CD4-positive, alpha-beta T cell (primary cell): Measurements from ENCODE around the gene MGAM2. TPM values are rescaled to one million over a fixed set of nuclear protein-coding genes. Genes with fewer than 3 reads are reported as not detected.

ENCODE experiments used
- ATAC-seq: fragments of 200-7000 bp; cut with Tn5 transposase; one replicate; pipeline ENCODE4 v1.10.0; 2022; ENCODE audit warnings: mild to moderate bottlenecking; ENCODE audit not compliant: poor library complexity
- CTCF ChIA-PET: fragments of 350-600 bp; sonication (Branson Sonifier 250); formaldehyde crosslinking; loops from one replicate; lab custom pipeline; 2021; ENCODE audit warnings: antibody characterized with exemption, inconsistent platforms; lab: Charles Lee
- POLR2A ChIA-PET: fragments of 350-600 bp; sonication (Branson Sonifier 250); formaldehyde crosslinking; loops from one replicate; lab custom pipeline; 2021; ENCODE audit warnings: antibody characterized with exemption, inconsistent platforms; lab: Charles Lee
- DNase-seq, 14 experiments: peaks; one replicate each; pipeline ENCODE4 v3.0.0-alpha.2; 2013 to 2020; ENCODE audit warnings: mixed read lengths in 2 of 14
- H3K27ac ChIP-seq, 2 donors: one replicate each; pipeline versions ENCODE4 v1.5.1 to v1.7.0; 2013; ENCODE audit warnings: low read length in 2 of 2, low read depth in 1 of 2, mild to moderate bottlenecking in 1 of 2
- H3K27me3 ChIP-seq, 2 experiments: 1 replicate in 1 of 2; 2 replicates in 1 of 2; pipeline versions ENCODE4 v1.6.1 to v1.7.0; 2013; ENCODE audit warnings: low read length in 2 of 2, control low read depth in 1 of 2, mild to moderate bottlenecking in 1 of 2, moderate library complexity in 1 of 2; ENCODE audit not compliant: insufficient read depth in 2 of 2, control insufficient read depth in 1 of 2
- H3K36me3 ChIP-seq: one replicate; pipeline ENCODE4 v1.6.1; 2013; ENCODE audit warnings: low read length, control low read depth; ENCODE audit not compliant: insufficient read depth
- H3K4me1 ChIP-seq: one replicate; pipeline ENCODE4 v1.6.1; 2013; ENCODE audit warnings: low read length, control low read depth; ENCODE audit not compliant: insufficient read depth
- H3K4me3 ChIP-seq: one replicate; pipeline ENCODE4 v1.5.1; 2013; ENCODE audit warnings: mild to moderate bottlenecking, low read length, moderate library complexity
- H3K9me3 ChIP-seq, 2 experiments: 1 replicate in 1 of 2; 2 replicates in 1 of 2; pipeline versions ENCODE4 v1.6.1 to v1.7.0; 2013; ENCODE audit warnings: low read length in 2 of 2, mild to moderate bottlenecking in 2 of 2, control low read depth in 1 of 2, moderate library complexity in 1 of 2; ENCODE audit not compliant: control insufficient read depth in 1 of 2, insufficient read depth in 1 of 2
- H3K27ac Mint-ChIP-seq: one replicate; pipeline ENCODE4 v1.8.0; 2020; ENCODE audit warnings: mixed read lengths
- H3K27me3 Mint-ChIP-seq: one replicate; pipeline ENCODE4 v1.8.0; 2021; ENCODE audit warnings: mixed read lengths
- H3K36me3 Mint-ChIP-seq: one replicate; pipeline ENCODE4 v1.8.0; 2021; ENCODE audit warnings: low read depth, mixed read lengths
- H3K4me1 Mint-ChIP-seq: one replicate; pipeline ENCODE4 v1.8.0; 2021; ENCODE audit warnings: low read depth, mixed read lengths
- H3K4me3 Mint-ChIP-seq: one replicate; pipeline ENCODE4 v1.8.0; 2020; ENCODE audit warnings: mild to moderate bottlenecking, mixed read lengths
- H3K9me3 Mint-ChIP-seq: one replicate; pipeline ENCODE4 v1.8.0; 2020; ENCODE audit warnings: mixed read lengths
- CTCF ChIP-seq: fragments of 200-600 bp; IDR thresholded peaks from one replicate; pipeline ENCODE4 v1.8.0; 2022; ENCODE audit warnings: antibody characterized with exemption, mild to moderate bottlenecking
- intact Hi-C, 2 experiments: fragments of 100-400 bp; cut with DNase I in 1 of 2; cut with micrococcal nuclease in 1 of 2; formaldehyde crosslinking; loops; one replicate each; pipeline versions ENCODE4 v1.15.1 to v1.9.0; 2023 to 2025; cut with DNase I, micrococcal nuclease
- total RNA-seq, 174 experiments: library from RNA in 2 of 174; stranded (reverse) in 2 of 174; gene quantifications; one replicate each; pipeline ENCODE4 v1.2.3 and lab custom pipeline; 2021 to 2026

Gene MGAM2
- total RNA-seq, 2 experiments from 2014 or later = not detected

GRCh38 chr7:142172932-142173331, 61.4 kb downstream of the MGAM2 start:
- H3K4me3 Mint-ChIP-seq = no peak overlapping the region
- no peaks in the 10 kb centered on the region for H3K27me3 Mint-ChIP-seq
- H3K36me3 Mint-ChIP-seq = no peaks in the 10 kb centered on the region
- intact Hi-C loops = no loop called here
- ATAC-seq (no peak), DNase-seq (no peak)
- H3K9me3 Mint-ChIP-seq = no peaks in the 10 kb centered on the region
- H3K9me3 ChIP-seq = no peaks in the 10 kb centered on the region
- no peak overlapping the region for H3K4me3 ChIP-seq
- no peak for TF ChIP-seq CTCF
- ChIA-PET CTCF (no interaction called here), POLR2A (no interaction called here)
- no peaks in the 10 kb centered on the region for H3K27me3 ChIP-seq
- H3K27ac ChIP-seq = no peak overlapping the region
- H3K4me1 Mint-ChIP-seq = no peaks in the 10 kb centered on the region
- H3K27ac Mint-ChIP-seq = no peak overlapping the region
- no peaks in the 10 kb centered on the region for H3K36me3 ChIP-seq
- H3K4me1 ChIP-seq = no peaks in the 10 kb centered on the region

- Mint-ChIP-seq H3K9me3 (no peaks in the 10 kb centered on the region), H3K36me3 (no peaks in the 10 kb centered on the region), H3K4me3 (no peak overlapping the region), H3K4me1 (no peaks in the 10 kb centered on the region), H3K27ac (no peak overlapping the region), H3K27me3 (no peaks in the 10 kb centered on the region)
- DNase-seq = no peak
- Histone ChIP-seq H3K27ac (no peak overlapping the region), H3K27me3 (no peaks in the 10 kb centered on the region), H3K4me3 (no peak overlapping the region), H3K36me3 (no peaks in the 10 kb centered on the region), H3K4me1 (no peaks in the 10 kb centered on the region), H3K9me3 (no peaks in the 10 kb centered on the region)
- intact Hi-C loops = no loop called here
- ChIA-PET POLR2A (no interaction called here), CTCF (no interaction called here)
- no peak for TF ChIP-seq CTCF
- ATAC-seq = no peak
These were observed 62.9 kb downstream of the MGAM2 start for GRCh38 chr7:142174441-142174840.

- Mint-ChIP-seq H3K4me1 (no peaks in the 10 kb centered on the region), H3K4me3 (no peak overlapping the region), H3K36me3 (no peaks in the 10 kb centered on the region), H3K27ac (no peak overlapping the region), H3K27me3 (no peaks in the 10 kb centered on the region), H3K9me3 (no peaks in the 10 kb centered on the region)
- no peaks in the 10 kb centered on the region for H3K9me3 ChIP-seq
- no peaks in the 10 kb centered on the region for H3K4me1 ChIP-seq
- H3K36me3 ChIP-seq = no peaks in the 10 kb centered on the region
- no peak for DNase-seq
- H3K4me3 ChIP-seq = no peak overlapping the region
- TF ChIP-seq CTCF = no peak
- ChIA-PET CTCF (interaction anchor here (0.7 kb wide), 1 partner anchor 24 kb away, joined by 3 read pairs; no protein-coding TSS in a partner anchor), POLR2A (no interaction called here)
- no peak overlapping the region for H3K27ac ChIP-seq
- ATAC-seq = no peak
- no peaks in the 10 kb centered on the region for H3K27me3 ChIP-seq
- intact Hi-C loops = no loop called here
These were observed 64.1 kb downstream of the MGAM2 start for GRCh38 chr7:142175594-142175993.
